Stomach smooth muscle (tissue), 2 donors: ENCODE results near the gene POMZP3.
"Not testable (repeated sequence)": the region's sequence is repeated elsewhere in the genome, so short reads cannot be mapped to it uniquely, and the experiment has no call there.

ENCODE experiments used
- H3K27ac ChIP-seq: one replicate; pipeline ENCODE4 v1.7.0; 2013; ENCODE audit warnings: mild to moderate bottlenecking, low read length, inconsistent platforms
- H3K27me3 ChIP-seq, 2 donors: one replicate each; pipeline ENCODE4 v1.7.0; 2013; ENCODE audit warnings: low read length in 2 of 2; ENCODE audit not compliant: insufficient read depth in 2 of 2, control insufficient read depth in 1 of 2
- H3K36me3 ChIP-seq, 2 donors: one replicate each; pipeline ENCODE4 v1.7.0; 2013; ENCODE audit warnings: low read length in 2 of 2; ENCODE audit not compliant: control insufficient read depth in 2 of 2, insufficient read depth in 2 of 2
- H3K4me1 ChIP-seq: one replicate; pipeline ENCODE4 v1.7.0; 2013; ENCODE audit warnings: low read length; ENCODE audit not compliant: control insufficient read depth, insufficient read depth
- H3K4me3 ChIP-seq, 2 donors: one replicate each; pipeline ENCODE4 v1.7.0; 2013; ENCODE audit warnings: low read length in 2 of 2
- H3K9ac ChIP-seq, 2 donors: one replicate each; pipeline ENCODE4 v1.7.0; 2013; ENCODE audit warnings: low read length in 2 of 2, mild to moderate bottlenecking in 1 of 2
- H3K9me3 ChIP-seq, 2 donors: one replicate each; pipeline ENCODE4 v1.7.0; 2013; ENCODE audit warnings: low read length in 2 of 2; ENCODE audit not compliant: control insufficient read depth in 2 of 2
- donor health status: healthy.
- donor health status: Pancreatic carcinoma.

Gene POMZP3

DNA sequence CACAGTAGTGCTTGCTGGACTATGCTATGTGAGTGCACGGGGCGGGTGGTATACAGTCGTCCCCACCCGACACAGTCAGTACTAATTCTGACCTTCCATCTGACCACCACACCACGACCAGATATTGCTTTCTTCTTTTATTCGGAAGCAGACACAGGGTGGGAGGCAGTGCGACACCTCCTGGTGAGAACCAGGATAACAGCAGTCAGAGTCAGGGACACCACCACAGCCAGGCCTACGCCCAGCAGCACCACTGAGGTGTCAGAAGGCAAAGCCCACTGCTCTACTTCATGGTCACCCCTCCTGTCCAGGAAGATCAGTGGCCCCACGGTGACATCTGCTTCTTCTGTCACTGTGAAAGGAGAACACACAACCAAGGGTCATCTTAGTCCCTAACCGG, 17.2 kb downstream of the POMZP3 start:
- H3K9ac ChIP-seq, H3K27me3 ChIP-seq, H3K9me3 ChIP-seq, H3K36me3 ChIP-seq, H3K4me3 ChIP-seq, H3K4me1 ChIP-seq, H3K27ac ChIP-seq: not testable (repeated sequence)

DNA sequence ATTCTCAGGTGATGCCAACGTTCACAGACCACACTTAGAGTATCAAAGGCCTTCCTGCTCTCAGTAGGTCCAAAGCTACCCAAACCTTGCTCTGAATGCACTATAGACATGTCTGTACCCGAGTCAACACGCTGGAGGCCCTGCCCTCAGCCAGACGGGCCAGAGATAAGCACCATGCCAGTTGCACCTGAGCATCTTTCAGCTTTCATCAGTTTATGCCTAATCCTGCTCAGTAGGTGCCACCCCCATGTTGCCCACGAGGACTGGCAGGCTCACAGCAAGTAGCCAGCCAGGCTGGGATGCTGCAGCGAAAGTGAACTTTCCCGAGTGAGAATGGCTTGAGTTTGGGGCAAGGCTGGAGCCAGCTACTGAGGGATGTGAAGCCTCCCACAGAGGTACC, 18.6 kb downstream of the POMZP3 start:
- H3K27ac ChIP-seq, H3K4me3 ChIP-seq: not testable (repeated sequence)

DNA sequence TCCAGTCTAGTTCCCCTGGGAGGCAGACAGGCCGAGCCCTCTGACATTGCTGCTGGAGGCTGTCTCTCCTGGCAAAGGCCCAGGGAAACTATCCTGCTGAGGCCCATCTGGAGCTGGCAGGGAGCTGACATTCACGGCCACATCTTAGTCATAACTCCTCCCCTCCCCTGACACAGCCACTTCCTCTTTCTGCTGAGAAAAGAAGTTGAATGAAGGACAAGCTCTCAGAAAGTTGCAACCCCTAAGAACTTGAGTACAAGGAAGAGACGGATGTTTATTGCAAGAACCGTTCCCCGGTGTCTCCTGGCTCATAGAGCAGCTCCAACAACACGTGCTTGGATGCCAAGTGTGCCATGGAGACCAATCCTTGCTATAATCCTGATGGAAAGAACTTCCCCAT, 21.1 kb downstream of the POMZP3 start:
- not testable (repeated sequence) for H3K36me3 ChIP-seq, H3K4me1 ChIP-seq, H3K9ac ChIP-seq, H3K27me3 ChIP-seq, H3K27ac ChIP-seq, H3K9me3 ChIP-seq, H3K4me3 ChIP-seq

More for the DNA sequence above, 18.6 kb downstream of the POMZP3 start:
- not testable (repeated sequence) for H3K36me3 ChIP-seq, H3K27me3 ChIP-seq, H3K9me3 ChIP-seq, H3K4me1 ChIP-seq, H3K9ac ChIP-seq

DNA sequence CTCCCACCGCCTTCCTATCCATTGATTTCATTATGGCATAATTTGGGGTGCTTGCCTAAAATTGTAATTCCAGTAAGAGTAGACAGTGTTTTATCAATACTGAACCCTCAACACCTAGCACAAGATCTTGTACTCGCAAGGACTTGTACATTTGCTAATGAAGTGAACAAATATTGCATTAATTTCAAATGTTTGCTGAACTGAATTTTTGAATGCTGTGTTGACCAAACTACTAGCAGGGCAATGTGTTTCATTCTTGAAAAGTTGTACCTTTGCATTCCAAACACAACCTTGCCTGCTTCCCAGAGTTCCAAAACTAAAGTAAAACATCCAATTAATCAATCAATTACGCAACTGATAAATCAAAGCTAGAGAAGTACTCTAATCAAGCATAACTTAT, 26.4 kb downstream of the POMZP3 start:
- H3K4me3 ChIP-seq, H3K36me3 ChIP-seq, H3K9ac ChIP-seq, H3K27ac ChIP-seq, H3K9me3 ChIP-seq, H3K4me1 ChIP-seq, H3K27me3 ChIP-seq: not testable (repeated sequence)

DNA sequence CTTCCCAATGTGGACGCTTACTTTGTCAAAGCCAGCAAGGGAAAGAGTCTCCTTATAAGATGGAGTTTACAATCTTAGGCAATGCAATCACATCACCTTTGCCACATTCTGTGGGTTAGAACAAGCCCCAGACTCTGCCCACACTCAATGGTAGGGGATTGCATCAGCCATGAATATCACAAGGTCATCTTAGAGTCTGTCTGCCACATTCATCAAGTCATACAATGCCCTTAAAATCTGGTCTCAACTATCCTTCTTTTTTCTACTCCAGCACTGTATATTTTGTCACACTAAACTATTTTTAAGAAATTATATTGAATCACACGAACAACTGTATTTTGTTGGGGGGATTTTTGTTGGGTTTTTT, 27.0 kb downstream of the POMZP3 start:
- not testable (repeated sequence) for H3K36me3 ChIP-seq, H3K27me3 ChIP-seq, H3K27ac ChIP-seq, H3K9me3 ChIP-seq, H3K4me3 ChIP-seq, H3K9ac ChIP-seq, H3K4me1 ChIP-seq

DNA sequence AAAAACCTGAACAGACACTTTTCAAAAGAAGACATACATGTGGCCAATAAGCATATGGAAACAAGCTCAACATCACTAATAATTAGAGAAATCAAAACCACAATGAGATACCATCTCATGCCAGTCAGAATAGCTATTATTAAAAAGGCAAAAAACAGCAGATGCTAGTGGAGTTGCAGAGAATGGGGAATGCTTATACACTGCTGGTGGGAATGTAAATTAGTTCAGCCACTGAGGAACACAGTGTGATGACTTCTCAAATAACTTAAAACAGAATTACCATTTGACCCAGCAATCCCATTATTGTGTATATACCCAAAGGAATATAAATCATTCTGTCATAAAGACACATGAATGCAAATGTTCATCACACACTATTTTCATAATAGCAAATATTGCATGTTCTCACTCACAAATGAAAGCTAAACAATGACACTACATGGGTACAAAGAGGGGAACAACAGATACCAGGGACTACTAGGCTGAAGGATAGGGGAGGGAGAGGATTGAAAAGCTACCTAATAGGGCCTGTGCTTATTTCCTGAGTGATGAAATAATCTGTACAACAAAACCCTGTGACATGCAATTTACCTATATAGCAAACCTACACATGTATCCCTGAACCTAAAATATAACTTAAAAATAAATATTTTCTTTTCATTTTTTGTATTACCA, 28.4 kb downstream of the POMZP3 start:
- not testable (repeated sequence) for H3K36me3 ChIP-seq, H3K9me3 ChIP-seq, H3K27ac ChIP-seq, H3K27me3 ChIP-seq, H3K4me1 ChIP-seq, H3K9ac ChIP-seq, H3K4me3 ChIP-seq

DNA sequence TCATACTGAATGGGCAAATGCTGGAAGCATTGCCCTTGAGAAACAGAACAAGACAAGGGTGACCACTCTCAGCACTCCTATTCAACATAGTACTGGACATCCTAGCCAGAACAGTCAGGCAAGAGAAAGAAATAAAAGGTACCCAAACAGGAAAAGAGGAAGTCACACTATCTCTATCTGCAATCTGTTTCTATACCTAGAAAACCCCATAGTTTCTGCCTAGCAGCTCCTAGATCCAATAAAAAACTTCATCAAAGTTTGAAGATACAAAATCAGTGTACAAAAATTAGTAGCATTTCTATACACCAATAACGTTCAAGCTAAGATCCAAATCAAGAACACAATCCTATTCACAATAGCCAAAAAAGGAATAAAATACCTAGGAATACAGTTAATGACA, 29.8 kb downstream of the POMZP3 start:
- not testable (repeated sequence) for H3K36me3 ChIP-seq, H3K4me1 ChIP-seq, H3K9ac ChIP-seq, H3K27ac ChIP-seq, H3K4me3 ChIP-seq, H3K27me3 ChIP-seq, H3K9me3 ChIP-seq

DNA sequence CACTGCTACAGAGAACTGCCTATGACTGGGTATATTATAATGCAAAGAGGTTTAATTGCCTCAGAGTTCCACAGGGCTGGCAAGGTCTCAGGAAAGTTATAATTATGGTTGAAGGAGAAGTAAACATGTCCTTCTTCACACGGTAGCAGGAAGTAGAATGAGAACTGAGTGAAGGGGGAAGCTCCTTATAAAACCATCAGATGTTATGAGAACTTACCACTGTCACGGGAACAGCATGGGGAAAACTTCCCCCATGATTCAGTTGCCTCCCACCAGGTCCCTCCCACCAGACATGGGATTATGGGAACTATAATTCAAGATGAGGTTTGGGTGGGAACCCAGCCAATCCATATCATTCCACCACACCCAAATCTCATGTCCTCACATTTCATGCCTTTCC, 34.4 kb downstream of the POMZP3 start:
- H3K27me3 ChIP-seq, H3K27ac ChIP-seq: not testable (repeated sequence)

DNA sequence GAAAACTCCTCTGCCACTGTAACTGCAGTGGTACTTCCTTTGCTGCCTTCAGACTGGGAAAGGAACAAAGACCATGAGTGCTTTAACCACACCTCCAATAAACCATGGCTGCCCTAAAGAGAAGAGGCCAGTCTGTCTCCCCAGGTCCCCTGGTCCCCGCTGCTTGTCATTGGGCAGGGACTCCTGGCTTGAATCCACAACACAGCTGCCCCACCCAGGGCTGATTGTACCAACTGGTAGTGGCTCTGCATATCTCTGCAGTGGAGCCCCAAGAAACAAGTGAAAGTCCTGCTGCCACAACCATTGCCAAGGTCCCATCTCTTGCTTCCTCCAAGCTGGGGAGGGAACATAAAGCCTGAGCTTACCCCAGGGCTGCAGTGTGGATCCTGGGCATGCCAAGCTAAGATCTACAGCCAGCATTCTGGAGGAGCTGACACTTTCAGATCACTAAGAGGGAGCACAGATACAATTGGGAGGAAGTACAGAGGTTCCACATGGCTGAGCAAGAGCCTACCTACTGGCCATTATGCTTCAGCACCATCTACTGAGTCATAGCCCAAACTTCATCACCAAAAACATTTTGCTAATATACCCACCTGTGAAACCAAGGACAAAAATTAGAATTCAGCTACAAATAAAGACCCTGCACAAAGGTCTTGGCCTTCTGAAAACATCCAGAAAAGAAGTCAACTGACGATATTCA, 35.3 kb downstream of the POMZP3 start:
- H3K27ac ChIP-seq, H3K36me3 ChIP-seq, H3K27me3 ChIP-seq, H3K4me3 ChIP-seq, H3K9ac ChIP-seq, H3K4me1 ChIP-seq, H3K9me3 ChIP-seq: not testable (repeated sequence)

More for the DNA sequence above, 34.4 kb downstream of the POMZP3 start:
- H3K4me1 ChIP-seq, H3K9ac ChIP-seq, H3K9me3 ChIP-seq, H3K36me3 ChIP-seq, H3K4me3 ChIP-seq: not testable (repeated sequence)

DNA sequence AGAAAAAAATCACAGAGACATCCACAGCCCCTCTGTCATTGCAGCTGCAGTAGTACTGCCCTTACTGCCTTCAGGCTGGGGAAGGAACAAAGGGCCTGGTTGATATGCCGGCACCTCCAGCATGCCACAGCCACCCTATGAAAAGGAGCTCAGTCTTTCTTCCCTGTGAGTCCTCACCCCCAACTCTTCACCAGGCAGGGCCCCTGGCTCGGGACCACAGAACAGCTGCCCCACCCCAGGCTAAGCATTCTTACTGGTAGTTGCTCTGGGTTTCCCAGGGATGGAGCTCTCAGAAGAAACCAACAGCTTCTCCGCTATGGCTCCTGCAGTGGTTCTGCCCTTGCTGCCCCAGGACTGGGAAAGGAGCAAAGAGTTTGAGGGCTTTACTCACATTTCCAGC, 36.0 kb downstream of the POMZP3 start:
- H3K4me1 ChIP-seq, H3K36me3 ChIP-seq, H3K27ac ChIP-seq, H3K4me3 ChIP-seq, H3K9me3 ChIP-seq, H3K27me3 ChIP-seq, H3K9ac ChIP-seq: not testable (repeated sequence)

DNA sequence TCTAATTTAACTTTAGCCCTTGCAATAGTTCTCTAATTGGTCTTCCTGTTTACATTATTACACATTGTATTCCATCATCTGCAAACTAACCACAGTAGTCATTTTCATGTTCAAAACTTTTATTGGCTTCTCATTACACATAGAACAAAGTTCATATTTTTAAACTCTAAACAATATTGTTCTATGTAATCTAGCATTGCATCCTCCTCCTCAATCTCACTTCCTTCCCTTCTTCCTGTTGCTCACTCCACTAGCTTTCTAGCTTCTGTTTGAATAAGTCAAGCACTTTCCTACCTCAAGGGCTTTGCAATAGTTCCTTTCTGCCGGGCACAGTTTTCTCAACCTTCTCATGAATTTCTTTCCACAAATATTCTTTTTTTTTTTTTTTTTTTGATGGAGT, 38.5 kb downstream of the POMZP3 start:
- H3K4me1 ChIP-seq, H3K27ac ChIP-seq, H3K4me3 ChIP-seq, H3K27me3 ChIP-seq, H3K36me3 ChIP-seq, H3K9me3 ChIP-seq, H3K9ac ChIP-seq: not testable (repeated sequence)
